RPMI8226 (cell line): ENCODE data around the gene GSTM4.
"Not testable (repeated sequence)": the region's sequence is repeated elsewhere in the genome, so short reads cannot be mapped to it uniquely, and the experiment has no call there.

ENCODE experiments used
- DNase-seq: peaks from one replicate; pipeline ENCODE4 v3.0.0-alpha.2; 2015

Gene GSTM4

DNA sequence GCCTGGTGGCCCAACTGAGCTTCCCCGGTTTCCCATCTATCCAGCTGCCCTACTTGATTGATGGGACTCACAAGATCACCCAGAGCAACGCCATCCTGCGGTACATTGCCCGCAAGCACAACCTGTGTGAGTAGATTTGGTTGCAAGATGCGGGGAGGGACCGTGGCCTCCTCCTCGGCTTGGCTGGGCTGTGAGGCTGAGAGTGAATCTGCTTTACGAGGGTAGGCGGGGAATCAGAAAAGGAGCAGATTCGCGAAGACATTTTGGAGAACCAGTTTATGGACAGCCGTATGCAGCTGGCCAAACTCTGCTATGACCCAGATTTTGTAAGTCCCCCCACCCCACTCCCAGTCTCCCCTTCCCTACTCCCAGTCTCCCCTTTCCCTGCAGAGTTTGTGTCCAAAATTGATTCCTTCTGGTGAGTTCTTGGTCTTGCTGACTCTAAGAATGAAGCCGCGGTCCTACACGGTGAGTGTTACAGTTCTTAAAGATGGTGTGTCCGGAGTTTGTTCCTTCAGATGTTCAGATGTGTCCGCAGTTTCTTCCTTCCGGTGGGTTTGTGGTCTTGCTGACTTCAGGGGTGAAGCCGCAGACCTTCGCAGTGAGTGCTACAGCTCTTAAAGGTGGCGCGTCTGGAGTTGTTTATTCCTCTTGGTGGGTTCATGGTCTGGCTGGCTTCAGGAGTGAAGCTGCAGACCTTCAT, 13.5 kb downstream of the GSTM4 start:
- DNase-seq: no peak

DNA sequence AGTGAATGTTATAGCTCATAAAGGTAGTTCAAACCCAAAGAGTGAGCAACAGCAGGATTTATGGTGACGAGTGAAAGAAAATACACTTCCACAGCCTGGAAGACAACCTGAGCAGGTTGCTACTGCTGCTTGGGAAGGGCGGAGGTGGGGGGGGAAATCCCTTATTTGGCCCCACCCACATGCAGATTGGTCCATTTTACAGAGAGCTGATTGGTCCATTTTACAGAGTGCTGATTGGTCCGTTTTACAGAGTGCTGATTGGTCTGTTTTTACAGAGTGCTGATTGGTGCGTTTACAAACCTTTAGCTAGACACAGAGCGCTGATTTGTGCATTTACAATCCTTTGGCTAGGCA, 14.0 kb downstream of the GSTM4 start:
- DNase-seq: not testable (repeated sequence)

DNA sequence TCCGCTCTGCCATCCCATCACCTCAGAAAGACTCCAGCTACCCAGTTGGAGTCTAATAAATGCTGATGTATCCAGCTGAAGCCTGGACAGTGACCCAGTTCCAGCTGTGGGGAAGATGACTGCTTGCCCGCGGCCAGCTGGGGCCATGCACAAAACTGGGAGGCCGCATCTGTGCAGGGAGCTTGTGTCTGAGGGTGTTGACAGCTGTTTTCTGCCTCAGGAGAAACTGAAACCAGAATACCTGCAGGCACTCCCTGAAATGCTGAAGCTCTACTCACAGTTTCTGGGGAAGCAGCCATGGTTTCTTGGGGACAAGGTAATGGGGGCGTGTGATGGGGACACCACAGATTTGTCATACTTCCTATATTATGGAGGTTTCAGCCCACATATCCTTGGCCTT, 15.2 kb downstream of the GSTM4 start:
- DNase-seq: peak; percentile 54

DNA sequence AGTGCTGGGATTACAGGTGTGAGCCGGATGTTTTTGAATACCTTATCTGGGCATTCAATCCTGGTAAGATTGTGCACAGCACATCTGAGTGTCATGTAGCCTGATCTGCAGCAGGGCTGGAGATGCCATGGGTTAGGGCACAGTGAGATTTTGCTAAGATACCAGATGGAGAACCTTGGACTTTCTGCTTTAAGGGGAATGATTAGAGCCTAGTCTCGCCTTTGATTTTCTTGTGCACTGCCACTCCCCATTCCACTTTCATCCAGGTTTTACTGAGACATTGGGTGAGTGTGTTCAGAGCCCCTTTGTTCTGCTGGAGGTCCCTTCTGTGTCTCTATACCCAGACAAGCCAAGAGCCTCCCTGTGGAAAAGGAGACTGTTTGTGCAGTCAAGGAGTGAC, 18.0 kb downstream of the GSTM4 start:
- DNase-seq: not testable (repeated sequence)

GRCh38 chr1:109676683-109677381, 20.9 kb downstream of the GSTM4 start:
- not testable (repeated sequence) for DNase-seq

DNA sequence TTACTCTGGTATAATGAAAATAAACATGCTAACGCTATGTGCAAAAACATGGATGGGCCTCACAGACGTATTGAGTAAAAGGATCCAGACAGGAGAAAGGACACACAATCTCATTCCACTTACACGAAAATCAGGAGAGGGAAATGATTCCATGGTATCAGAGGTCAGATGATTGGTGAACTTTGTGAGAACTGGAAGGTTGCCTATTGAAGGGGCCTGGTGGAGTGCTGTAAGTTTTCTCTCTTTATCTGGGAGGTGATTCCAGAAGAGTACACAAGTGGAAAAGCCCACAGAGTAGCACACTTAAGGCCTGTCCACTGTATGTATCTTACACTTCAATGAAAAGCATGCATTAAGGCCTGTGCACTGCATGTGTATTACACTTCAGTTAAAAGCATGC, 21.6 kb downstream of the GSTM4 start:
- DNase-seq: no peak

DNA sequence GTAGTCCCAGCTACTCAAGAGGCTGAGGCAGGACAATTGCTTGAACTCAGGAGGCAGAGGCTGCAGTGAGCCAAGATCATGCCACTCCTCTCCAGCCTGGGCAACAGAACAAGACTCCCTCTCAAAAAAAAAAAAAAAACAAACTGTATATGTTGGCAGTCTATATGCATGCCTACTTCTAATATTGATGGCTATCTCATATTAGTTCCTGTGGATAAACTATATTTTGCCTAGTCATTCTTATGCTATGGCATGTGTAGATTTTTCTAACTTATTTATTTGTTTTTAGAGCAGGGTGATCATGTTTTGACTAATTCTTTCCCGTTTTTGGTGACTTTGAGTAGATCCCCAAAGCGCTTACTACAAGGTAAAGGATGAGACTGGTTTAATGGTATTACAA, 22.7 kb downstream of the GSTM4 start:
- DNase-seq: not testable (repeated sequence)

- DNase-seq: not testable (repeated sequence)
Observed at GRCh38 chr1:109684777-109685176, 28.9 kb downstream of the GSTM4 start.

DNA sequence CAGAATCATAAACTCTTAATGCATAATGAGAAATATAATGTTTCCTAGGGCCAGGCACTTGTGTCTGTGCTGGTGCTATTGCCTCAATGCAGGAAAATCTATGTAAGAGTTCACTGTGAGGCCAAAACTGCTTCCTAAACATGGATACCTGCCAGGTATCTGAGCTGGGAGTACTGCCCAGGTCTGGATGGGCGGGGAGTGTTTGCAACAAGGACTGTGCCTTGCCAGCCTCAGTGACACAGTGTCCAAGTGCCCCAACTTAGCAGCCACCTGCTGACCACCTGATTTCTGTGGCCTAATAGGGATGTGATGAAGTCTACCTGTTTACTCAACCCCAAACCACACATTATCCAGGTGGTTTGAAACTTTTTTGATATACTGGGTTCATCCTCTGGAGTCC, 29.5 kb downstream of the GSTM4 start:
- not testable (repeated sequence) for DNase-seq

- not testable (repeated sequence) for DNase-seq
Observed at GRCh38 chr1:109685890-109686289, 30.0 kb downstream of the GSTM4 start.

GRCh38 chr1:109687109-109687508, 31.2 kb downstream of the GSTM4 start:
- DNase-seq: not testable (repeated sequence)

DNA sequence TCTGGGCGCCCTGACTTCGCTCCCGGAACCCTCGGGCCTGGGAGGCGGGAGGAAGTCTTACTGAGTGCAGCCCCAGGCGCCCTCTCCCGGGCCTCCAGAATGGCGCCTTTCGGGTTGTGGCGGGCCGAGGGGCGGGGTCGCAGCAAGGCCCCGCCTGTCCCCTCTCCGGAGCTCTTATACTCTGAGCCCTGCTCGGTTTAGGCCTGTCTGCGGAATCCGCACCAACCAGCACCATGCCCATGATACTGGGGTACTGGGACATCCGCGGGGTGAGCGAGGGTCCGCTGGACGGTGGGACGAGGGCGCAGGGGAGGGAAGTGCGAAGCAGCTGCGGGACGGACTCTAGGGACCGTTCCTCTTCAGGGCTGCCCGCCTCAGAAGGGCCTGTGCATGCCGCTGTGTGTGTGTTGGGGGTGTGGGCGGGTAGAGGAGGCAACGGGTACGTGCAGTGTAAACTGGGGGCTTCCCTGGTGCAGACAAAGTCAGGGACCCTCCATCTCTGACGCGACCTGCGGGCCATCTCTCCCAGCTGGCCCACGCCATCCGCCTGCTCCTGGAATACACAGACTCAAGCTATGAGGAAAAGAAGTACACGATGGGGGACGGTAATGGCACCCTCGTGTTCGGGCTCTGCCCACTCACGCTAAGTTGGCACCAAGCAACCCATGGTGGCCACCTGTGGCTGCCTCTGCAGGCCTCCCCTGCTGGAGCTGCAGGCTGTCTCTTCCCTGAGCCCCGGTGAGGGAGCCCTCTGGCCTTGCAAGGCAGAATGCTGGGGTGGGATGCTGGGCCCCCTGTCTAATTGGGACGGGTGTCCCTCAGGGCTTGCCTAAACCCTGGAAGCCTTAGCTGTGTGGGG, 32.0 kb downstream of the GSTM4 start, which contains the start of gene GSTM1:
GSTM1 (plus strand) TSS at position 177 of the 859 bp plus-strand sequence; CDS start at position 234, 57 bp downstream.
- peak; percentile 72 for DNase-seq

- DNase-seq: no peak
Observed at GRCh38 chr1:109689844-109690405, 34.0 kb downstream of the GSTM4 start.

GRCh38 chr1:109691759-109692158, 35.9 kb downstream of the GSTM4 start:
- DNase-seq: no peak

DNA sequence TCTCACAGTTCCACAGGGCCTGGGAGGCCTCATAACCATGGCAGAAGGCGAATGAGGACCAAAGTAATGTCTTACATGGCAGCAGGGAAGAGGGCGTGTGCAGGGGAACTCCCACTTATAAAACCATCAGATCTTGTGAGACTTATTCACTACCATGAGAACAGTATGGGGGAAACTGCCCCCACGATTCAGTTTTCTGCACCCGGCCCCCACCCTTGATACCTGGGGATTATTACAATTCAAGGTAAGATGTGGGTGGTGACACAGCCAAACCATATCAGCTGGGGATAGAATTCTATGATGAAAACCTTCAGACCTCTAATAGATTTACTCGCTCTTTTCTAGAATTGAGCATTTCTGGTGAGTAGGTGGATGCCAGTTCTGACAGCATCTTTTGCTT, 38.5 kb downstream of the GSTM4 start:
- DNase-seq: not testable (repeated sequence)

DNA sequence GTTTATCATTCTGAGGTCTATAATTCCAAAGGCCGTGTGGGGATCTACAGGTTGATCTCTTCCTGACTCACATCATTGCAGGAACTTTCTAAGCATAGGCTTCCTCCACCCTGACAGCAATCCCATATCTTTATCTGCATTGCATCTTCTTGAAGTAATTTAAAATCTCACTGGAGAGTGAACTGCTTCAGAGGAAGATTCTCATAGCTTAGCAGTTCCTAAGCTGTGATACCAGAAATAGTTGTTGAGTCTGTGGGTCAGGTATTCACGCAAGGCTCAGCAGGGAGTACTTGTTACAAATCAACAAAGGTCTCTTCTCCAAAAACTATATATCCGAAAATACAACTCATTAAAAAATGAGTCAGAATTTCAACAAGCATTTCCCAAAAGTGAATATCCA, 39.2 kb downstream of the GSTM4 start:
- not testable (repeated sequence) for DNase-seq

GRCh38 chr1:109697066-109697465, 41.2 kb downstream of the GSTM4 start:
- no peak for DNase-seq

- DNase-seq: not testable (repeated sequence)
Observed at GRCh38 chr1:109697861-109698260, 42.0 kb downstream of the GSTM4 start.

DNA sequence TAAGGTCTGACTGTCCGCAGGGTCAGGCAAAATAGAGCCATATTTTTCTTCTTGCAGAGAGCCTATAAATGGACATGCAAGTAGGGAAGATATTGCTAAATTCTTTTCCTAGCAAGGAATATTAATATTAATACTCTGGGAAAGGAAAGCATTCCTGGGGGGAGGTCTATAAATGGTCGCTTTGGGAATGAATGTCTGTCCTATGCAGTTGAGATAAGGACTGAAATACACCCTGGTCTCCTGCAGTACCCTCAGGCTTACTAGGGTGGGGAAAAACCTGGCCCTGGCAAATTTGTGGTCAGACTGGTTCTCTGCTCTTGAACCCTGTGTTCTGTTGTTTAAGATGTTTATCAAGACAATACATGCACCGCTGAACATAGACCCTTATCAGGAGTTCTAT, 47.0 kb downstream of the GSTM4 start:
- DNase-seq: not testable (repeated sequence)

DNA sequence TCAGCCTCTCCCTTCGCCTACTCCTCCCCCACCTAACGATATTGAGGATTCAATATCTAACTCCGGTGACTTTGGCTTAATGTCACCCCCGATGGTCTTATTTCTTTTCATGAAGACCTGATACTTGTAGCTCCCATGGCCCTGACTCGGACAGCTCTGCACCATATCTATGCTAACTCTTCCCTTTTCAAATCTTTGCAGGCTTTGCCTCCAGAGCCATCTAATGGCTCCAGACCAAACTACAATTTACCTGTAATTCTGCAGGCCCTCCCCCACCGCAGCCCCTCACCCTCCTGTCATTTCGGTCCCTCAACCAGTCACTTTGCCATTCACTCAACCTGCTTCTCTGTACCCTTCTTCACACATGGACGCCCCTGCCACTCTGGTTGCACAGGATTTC, 48.3 kb downstream of the GSTM4 start:
- no peak for DNase-seq

DNA sequence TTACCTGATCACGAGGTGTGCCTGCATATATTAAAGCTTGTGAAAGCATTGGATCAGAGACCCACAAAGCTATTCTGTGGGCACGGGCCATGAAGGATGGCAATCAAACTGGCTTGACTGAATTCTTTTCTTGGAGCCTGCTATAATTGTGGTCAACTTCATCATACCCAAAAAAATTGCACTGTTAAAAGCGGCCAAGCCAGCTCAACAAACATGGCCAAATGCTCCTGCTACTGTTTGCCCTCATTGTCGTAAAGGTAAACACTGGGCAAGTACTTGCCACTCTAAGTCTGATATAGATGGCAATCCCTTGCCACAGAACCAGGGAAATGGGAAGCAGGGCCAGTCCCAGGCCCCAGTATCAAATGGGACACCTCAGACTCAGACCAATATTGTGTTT, 49.5 kb downstream of the GSTM4 start:
- DNase-seq: no peak

GRCh38 chr1:109708949-109709348, 53.0 kb downstream of the GSTM4 start:
- not testable (repeated sequence) for DNase-seq

DNA sequence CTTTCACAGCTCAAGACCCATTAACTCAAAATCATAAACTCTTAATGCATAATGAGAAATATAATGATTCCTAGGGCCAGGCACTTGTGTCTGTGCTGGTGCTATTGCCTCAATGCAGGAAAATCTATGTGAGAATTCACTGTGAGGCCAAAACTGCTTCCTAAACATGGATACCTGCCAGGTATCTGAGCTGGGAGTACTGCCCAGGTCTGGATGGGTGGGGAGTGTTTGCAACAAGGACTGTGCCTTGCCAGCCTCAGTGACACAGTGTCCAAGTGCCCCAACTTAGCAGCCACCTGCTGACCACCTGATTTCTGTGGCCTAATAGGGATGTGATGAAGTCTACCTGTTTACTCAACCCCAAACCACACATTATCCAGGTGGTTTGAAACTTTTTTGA, 53.9 kb downstream of the GSTM4 start:
- not testable (repeated sequence) for DNase-seq
